Activated T-cell treated with anti-CD3 and anti-CD28 coated beads for 48 hours (primary cell): ENCODE measurements around the gene LHX1.

Source experiments
- DNase-seq: peaks from one replicate; pipeline ENCODE4 v3.0.0-alpha.2; 2020; ENCODE audit warnings: low read depth

LHX1 gene

DNA sequence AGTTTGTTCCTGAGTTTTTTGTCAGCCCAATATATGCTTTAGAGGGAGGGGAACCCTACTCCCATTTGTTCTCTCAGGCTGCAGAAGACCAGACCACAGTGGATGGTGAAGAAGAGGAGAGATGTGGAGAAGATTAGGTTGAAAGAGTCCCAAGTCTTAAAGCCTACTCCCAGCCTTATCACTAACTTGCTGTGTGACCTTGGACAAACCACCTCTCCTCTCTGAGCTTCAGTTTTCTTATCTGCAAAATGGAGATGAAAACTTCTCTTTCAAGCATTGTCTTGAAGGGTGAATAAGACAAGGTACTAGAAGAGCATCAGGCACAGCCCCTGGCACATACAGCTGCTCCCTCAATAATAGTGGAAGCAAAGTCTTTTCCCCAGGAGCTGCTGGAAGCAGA, 15.1 kb upstream of the LHX1 start:
- no peak for DNase-seq

GRCh38 chr17:36923814-36924221, 13.5 kb upstream of the LHX1 start:
- DNase-seq: no peak

- DNase-seq: no peak
These were observed 11.0 kb upstream of the LHX1 start for GRCh38 chr17:36926226-36926625.

DNA sequence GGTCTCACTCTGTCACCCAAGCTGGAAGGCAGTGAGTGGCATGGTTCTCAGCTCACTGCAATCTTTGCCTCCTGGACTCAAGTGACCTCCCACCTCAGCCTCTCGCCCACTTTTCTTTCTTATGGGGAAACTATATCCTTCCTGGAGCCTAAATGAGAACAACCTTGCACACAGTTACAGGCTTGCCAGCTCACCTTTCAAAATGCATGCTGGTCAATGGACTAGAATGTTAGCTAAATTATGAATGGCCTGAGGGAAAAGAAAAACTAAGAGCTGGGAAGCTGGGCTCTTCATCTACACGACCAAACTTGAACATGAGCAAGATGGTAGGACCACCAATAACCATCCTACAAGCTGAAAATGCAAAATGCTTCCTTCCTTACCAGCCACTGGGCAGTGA, 10.6 kb upstream of the LHX1 start:
- DNase-seq: no peak

- no peak for DNase-seq
These were observed 8.6 kb upstream of the LHX1 start for GRCh38 chr17:36928471-36929345.

- DNase-seq: no peak
These were observed 7.3 kb upstream of the LHX1 start for GRCh38 chr17:36929851-36930582.

DNA sequence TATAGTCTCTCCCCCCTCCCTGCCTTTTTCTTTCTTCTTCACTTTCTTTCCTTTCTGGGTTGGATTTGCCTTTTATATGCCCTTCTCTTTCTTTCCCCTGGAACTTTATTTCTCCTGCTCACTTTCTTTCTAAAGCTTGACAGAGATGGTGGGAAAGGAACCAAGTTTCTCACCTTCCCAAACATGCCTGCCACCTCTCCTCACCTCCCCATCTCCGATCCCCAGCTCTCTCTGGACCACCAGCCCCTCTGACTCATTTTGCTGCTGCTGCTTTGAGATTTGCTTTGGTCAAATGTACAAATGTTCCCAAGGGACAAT, 6.7 kb upstream of the LHX1 start:
- no peak for DNase-seq

- no peak for DNase-seq
These were observed 6.1 kb upstream of the LHX1 start for GRCh38 chr17:36931096-36931696.

- DNase-seq: no peak
These were observed 5.4 kb upstream of the LHX1 start for GRCh38 chr17:36931697-36932382.

DNA sequence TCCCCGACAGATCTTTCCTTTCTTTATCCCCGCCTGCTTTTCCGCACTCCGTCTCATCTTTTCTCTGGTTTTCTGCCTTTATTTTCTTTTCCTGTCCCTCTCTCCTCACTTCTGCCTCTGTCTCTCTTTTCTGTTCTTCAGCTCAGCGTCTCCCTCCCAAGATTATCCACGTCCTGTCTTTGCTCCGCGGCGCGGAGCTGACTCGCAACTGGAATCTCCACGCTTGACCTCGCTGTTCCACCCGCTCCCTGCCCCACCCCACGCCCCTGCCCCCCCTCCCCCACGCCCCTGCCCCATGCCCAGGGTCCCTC, 4.9 kb upstream of the LHX1 start:
- no peak for DNase-seq

GRCh38 chr17:36932694-36933511, 4.4 kb upstream of the LHX1 start:
- DNase-seq: no peak

GRCh38 chr17:36933512-36934143, 3.6 kb upstream of the LHX1 start:
- no peak for DNase-seq

DNA sequence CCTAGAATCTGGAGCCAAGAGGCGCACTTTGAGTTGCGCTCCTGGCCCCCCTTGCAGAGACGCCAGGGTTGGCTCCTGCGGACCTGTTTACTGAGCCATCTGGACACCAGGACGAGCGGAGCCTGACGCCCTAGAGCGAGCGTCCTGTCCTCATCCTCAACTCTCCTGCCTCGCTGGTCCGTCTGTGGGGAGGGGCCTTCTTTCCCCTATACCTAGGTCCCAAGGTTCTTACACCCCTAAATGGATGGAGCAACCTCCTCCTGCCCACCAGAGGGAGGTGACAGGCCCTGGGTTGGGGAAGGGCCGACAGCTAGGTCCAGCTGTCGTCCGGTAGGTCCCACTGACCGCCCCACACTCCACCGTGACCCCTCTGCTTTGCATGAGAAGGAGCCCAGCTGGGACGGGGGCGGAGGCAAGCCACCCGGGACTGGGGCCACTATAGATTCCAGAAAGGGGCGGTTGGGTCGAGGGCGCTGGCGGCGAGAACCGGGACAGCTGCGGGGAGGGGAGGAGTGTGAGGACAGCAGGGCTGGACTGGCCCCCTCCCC, 3.1 kb upstream of the LHX1 start:
- DNase-seq: no peak

DNA sequence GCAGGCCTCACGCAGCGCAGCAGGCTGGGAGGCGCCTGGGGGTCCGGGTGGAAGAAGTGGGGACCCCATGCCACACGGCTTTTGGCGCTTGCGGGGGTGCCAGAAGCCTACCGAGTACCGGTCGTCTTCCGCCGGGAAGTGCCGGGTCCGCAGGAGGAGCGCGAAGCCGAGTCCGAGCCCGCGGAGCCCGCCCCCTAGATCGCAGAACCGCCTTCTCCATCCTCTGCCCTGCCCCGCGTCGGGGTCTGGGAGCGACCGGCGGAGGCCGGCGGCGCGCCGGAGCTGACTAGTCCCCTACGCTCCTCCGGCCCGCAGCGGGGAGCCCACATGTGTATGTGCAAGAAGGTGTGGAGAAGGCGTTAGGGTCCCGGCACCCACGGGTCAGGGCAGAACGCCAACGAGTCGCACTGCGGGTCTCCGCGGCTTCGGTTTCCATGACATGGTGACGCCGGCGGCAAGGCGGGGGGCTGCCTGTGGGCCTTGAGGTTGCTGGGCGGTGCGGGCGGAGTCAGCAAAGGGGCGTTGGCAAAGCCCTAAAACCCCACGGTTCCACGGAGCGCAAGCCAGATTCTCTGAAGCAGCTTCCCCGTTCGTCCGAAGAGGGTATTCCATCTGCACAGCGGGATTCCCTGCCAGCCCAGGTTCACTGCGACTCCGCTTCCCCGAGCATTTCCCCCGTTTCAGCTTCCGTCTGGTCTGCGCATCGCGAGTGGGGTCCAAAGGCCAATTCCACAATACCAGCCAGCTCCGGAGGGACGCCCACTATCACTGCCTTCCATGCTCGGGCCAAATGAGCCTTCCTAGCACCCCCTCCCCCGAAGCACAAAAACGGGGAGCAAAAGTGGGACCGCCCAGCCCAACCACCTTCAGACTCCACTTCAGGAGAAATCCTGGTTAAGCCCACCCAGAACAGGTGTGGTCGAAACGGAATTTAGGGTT, 2.3 kb upstream of the LHX1 start:
- no peak for DNase-seq

DNA sequence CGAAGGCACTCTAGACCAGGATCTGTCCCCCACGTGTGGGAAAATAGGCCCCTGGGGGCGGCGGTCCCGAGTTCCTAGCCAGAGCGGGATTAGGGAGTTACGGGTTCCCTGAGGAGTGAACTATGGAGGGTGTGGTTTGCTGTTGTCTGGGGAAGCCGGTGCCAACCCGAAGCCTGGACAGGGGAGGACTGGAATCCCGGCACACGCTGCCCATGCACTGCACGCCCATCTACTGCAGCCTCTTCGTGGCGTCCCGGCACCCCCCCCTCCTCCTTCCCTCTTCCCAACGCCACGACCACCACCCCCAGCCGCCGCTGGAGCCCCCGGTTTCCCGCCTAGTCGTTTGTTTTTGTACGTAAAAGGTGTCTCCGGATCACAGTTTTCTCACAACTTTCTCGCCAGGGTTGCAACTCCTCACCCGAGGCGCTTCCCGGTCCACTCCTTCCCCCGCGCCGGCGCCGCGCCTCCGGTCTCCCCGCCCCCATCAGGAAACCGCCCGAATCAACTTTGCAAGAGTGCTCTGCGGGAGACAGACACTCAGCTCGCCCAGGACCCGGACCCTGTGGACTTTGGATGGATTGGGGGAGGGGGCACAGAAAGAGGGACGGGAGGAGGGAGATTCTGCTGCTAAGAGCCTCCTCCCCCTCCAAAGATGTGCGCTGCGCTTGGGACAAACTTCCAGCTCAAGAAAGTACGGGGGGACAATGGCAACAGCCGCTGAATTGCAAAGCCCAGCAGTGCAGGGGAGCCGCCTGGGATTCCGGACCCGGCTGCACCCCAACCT, 1.4 kb upstream of the LHX1 start:
- no peak for DNase-seq

DNA sequence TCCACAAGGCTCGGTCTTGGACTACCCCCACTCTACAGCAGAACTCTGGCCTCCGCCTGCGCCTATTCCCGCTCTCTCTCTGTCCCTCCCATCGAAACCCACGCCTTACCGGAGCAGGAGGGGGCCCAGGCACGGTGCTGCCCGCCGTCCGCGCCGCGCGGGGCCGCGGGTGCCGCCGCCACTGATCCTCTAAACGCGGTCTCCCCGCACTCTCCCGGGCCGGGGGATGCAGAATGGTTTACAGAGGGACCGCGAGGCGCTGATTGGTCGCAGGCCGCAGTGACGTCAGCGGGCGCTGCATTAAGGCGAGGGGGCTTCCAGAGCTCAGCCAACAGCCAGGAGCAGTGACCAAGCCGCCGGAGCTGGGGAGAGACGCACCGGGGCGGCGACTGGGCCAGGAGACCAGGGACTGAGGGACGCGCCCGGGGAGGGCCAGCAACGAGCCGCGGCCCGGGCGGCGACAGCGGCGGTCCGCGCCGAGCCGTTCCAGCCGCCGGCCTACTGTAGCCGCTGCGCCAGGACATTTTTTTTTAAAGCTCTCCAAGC, 747 bp upstream of the LHX1 start:
- DNase-seq: no peak

DNA sequence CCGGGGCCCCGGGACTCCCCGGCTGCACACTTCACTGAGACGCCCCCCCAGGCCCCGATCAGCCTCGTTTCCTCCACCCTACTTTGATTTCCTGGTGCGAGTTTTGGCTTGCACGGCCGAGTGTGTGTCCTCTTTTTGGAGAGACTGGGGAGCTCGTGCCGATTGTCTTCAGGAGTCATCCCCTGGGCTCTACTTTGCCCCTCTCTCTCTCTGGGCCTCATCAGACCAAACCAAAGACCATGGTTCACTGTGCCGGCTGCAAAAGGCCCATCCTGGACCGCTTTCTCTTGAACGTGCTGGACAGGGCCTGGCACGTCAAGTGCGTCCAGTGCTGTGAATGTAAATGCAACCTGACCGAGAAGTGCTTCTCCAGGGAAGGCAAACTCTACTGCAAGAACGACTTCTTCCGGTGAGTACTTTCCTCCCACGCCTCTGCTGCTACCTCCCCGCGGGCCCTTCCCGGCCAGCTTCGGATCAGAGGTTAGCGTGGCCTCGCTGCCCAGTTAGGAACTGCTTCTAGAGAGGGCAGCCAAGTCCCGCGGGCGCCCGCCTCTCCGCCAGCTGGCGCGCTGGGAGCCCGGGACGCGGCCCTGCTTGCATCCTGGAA, 787 bp downstream of the LHX1 start:
- DNase-seq: no peak

DNA sequence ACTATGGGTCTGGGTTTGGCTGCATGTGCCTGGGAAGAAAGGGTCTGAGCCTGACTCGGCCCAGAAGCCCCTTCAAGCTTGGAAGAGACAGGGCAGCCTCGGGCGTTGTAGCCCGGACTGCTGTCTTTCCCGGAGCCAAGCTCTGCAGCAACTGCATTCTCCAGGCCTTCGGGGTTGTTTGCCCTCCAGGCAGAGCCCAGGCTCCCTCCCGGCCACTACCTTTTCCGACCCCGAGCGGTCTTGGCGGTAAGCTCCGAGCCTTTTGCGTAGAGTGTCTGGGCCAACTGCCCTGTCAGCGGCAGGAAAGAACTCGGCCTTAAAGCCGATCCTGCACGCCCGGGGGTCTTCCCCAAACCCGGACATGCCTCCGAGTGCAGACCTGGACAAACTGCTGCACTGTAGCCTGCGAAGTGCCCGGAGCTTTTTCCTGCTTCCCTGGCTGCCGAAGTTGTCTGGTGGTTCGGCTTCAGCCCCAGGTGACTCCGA, 1.3 kb downstream of the LHX1 start:
- no peak for DNase-seq
